HepG2 (cell line): ENCODE results near the gene CBLB. TPM values are rescaled to one million over a fixed set of nuclear protein-coding genes. Genes with fewer than 3 reads are reported as not detected.

ENCODE experiments used
- ATAC-seq: fragments of 200-7000 bp; cut with Tn5 transposase; 3 replicates; pipeline ENCODE4 v1.9.1; 2020; ENCODE audit warnings: mild to moderate bottlenecking, moderate library complexity
- BruUV-seq: library from RNA; stranded (reverse); fragments of 400-500 nt; replicated peaks from 2 replicates; lab custom pipeline; 2021; lab: Mats Ljungman, UMichigan
- CTCF ChIA-PET: fragments of 300-600 bp; formaldehyde crosslinking; extraction: SDS; loops from one replicate; lab custom pipeline; 2021; ENCODE audit warnings: low total read pairs, inconsistent platforms, low intra/inter-chr PET ratio; lab: Yijun Ruan, JAX
- POLR2A ChIA-PET: fragments of 350-600 bp; sonication (Branson Sonifier 250); formaldehyde crosslinking; loops from one replicate; lab custom pipeline; 2020; ENCODE audit warnings: antibody characterized with exemption, inconsistent platforms; lab: Yijun Ruan, JAX
- DNase-seq: peaks from one replicate; pipeline ENCODE4 v3.0.0-alpha.2; 2015; ENCODE audit warnings: low spot score
- FAIRE-seq: peaks from 3 replicates; lab custom pipeline; 2011; peaks lifted over from hg19 to GRCh38; lab: Jason Lieb, UNC
- H2AFZ ChIP-seq: one replicate; pipeline ENCODE4 v1.6.1; 2011; ENCODE audit warnings: low read length, inconsistent platforms
- H3K27ac ChIP-seq: fragments of 300-600 bp; 3 replicates; pipeline ENCODE4 v1.8.0; 2011; ENCODE audit warnings: mixed run types, mild to moderate bottlenecking, mixed read lengths, low read length, inconsistent platforms; ENCODE audit not compliant: insufficient read depth; ENCODE audit errors: extremely low read length
- H3K27me3 ChIP-seq, 2 experiments: fragments of 200-600 bp in 1 of 2; 2 replicates in 1 of 2; 3 replicates in 1 of 2; pipeline versions ENCODE4 v1.6.0 to v1.8.0; 2011; ENCODE audit warnings: low read length in 2 of 2, mild to moderate bottlenecking in 2 of 2, moderate library complexity in 2 of 2, inconsistent platforms in 1 of 2; ENCODE audit not compliant: insufficient read depth in 2 of 2, control insufficient read depth in 1 of 2
- H3K36me3 ChIP-seq, 2 experiments: fragments of 200-600 bp in 1 of 2; replicated peaks in 1 of 2; 2 replicates in 1 of 2; 3 replicates in 1 of 2; pipeline versions ENCODE4 v1.5.1 to v1.8.0; 2011; ENCODE audit warnings: low read length in 2 of 2, inconsistent platforms in 1 of 2; ENCODE audit not compliant: insufficient read depth in 2 of 2, control insufficient read depth in 1 of 2
- H3K4me1 ChIP-seq: 2 replicates; pipeline ENCODE4 v1.5.1; 2012; ENCODE audit warnings: low read length, inconsistent platforms; ENCODE audit not compliant: insufficient read depth
- H3K4me2 ChIP-seq: 2 replicates; pipeline ENCODE4 v1.6.0; 2011; ENCODE audit warnings: low read depth, low read length, inconsistent platforms
- H3K4me3 ChIP-seq, 3 experiments: fragments of 200-600 bp in 1 of 3; sonication (generic), shearing (Covaris generic) in 1 of 3; replicated peaks in 1 of 3; 2 replicates each; pipeline ENCODE4 v1.5.1; 2011 to 2016; ENCODE audit warnings: low read length in 3 of 3, inconsistent platforms in 2 of 3, low read depth in 2 of 3, mild to moderate bottlenecking in 2 of 3, control low read depth in 1 of 3, mixed read lengths in 1 of 3; ENCODE audit not compliant: insufficient read depth in 1 of 3
- H3K79me2 ChIP-seq: one replicate; pipeline ENCODE4 v1.6.1; 2011; ENCODE audit warnings: low read length, inconsistent platforms; ENCODE audit not compliant: insufficient read depth
- H3K9ac ChIP-seq: 2 replicates; pipeline ENCODE4 v1.6.0; 2011; ENCODE audit warnings: mild to moderate bottlenecking, low read depth, low read length, inconsistent platforms; ENCODE audit not compliant: insufficient read depth
- H3K9me3 ChIP-seq: 2 replicates; pipeline ENCODE4 v1.5.1; 2012; ENCODE audit warnings: mild to moderate bottlenecking, low read length
- H4K20me1 ChIP-seq: 2 replicates; pipeline ENCODE4 v1.6.0; 2011; ENCODE audit warnings: inconsistent platforms, mild to moderate bottlenecking, low read length, moderate library complexity; ENCODE audit not compliant: insufficient read depth
- HNF4G ChIP-seq, 2 experiments: sonication (generic) in 1 of 2; formaldehyde crosslinking in 1 of 2; IDR thresholded peaks; 2 replicates each; pipeline versions ENCODE4 v1.4.0 to v1.6.1; 2011 to 2020; ENCODE audit warnings: borderline replicate concordance in 2 of 2, low read depth in 2 of 2, mild to moderate bottlenecking in 2 of 2, low read length in 1 of 2, missing genetic modification reagents in 1 of 2, moderate library complexity in 1 of 2
- NCOA2 ChIP-seq: sonication (generic); formaldehyde crosslinking; IDR thresholded peaks from 2 replicates; pipeline ENCODE4 v1.8.0; 2022; ENCODE audit warnings: inconsistent platforms
- SALL2 ChIP-seq: sonication (generic); formaldehyde crosslinking; IDR thresholded peaks from 2 replicates; pipeline ENCODE4 v1.8.1; 2023; ENCODE audit warnings: mild to moderate bottlenecking, missing genetic modification reagents, inconsistent platforms
- ZBTB1 ChIP-seq: sonication (generic); formaldehyde crosslinking; IDR thresholded peaks from 2 replicates; pipeline ENCODE4 v1.4.0; 2020; ENCODE audit warnings: missing genetic modification reagents, borderline replicate concordance
- ZBTB14 ChIP-seq: sonication (generic); formaldehyde crosslinking; IDR thresholded peaks from 2 replicates; pipeline ENCODE4 v1.4.0; 2020; ENCODE audit warnings: missing genetic modification reagents
- ZNF256 ChIP-seq: sonication (generic); formaldehyde crosslinking; conservative IDR thresholded peaks from 2 replicates; pipeline ENCODE4 v1.4.0; 2020; ENCODE audit warnings: missing genetic modification reagents
- ZNF574 ChIP-seq: sonication (generic); formaldehyde crosslinking; IDR thresholded peaks from 2 replicates; pipeline ENCODE4 v1.4.0; 2020; ENCODE audit warnings: missing genetic modification reagents
- ZNF761 ChIP-seq: sonication (generic); formaldehyde crosslinking; conservative IDR thresholded peaks from 2 replicates; pipeline ENCODE4 v1.4.0; 2020; ENCODE audit warnings: mild to moderate bottlenecking, missing genetic modification reagents
- WGBS: methylation state at CpG from one replicate; pipeline ENCODE4 v1.1.6; 2017; ENCODE audit warnings: low lambda C conversion rate; 5-methylcytosine and 5-hydroxymethylcytosine counted together
- in situ Hi-C: cut with HindIII; loops from 2 replicates; pipeline ENCODE4 v1.10.0; 2017; ENCODE audit warnings: low pct_unique_long_range_greater_than_20kb; ENCODE audit not compliant: extremely low pct_ligation_motif_present
- intact Hi-C: fragments of 100-400 bp; cut with micrococcal nuclease; formaldehyde crosslinking; loops from one replicate; pipeline ENCODE4 v1.10.0; 2022; ENCODE audit not compliant: unreplicated experiment
- polyA plus RNA-seq, 8 experiments: library from polyadenylated mRNA; depleted of rRNA in 3 of 8; stranded (reverse) in 7 of 8; unstranded in 1 of 8; fragments of >200 nt; fragmentation: Illumina TruSeq in 4 of 8; extraction: Trizol in 4 of 8; gene quantifications; 2 replicates each; pipeline versions ENCODE4 v1.2.1 to v1.2.3, GENCODE V29; 2011 to 2016; ENCODE audit warnings: low read depth in 4 of 8, missing spikeins in 1 of 8, mixed read lengths in 1 of 8; ENCODE audit not compliant: insufficient read depth in 1 of 8
- total RNA-seq, 5 experiments: library from RNA; depleted of rRNA; stranded (reverse); fragments of >200 nt; fragmentation: Illumina TruSeq; extraction: Trizol; gene quantifications; 2 replicates each; pipeline ENCODE4 v1.2.3, GENCODE V29; 2016; ENCODE audit warnings: low read depth in 1 of 5

CBLB gene
- total and polyA plus RNA-seq, 2 of the 13 experiments (the other 11 are each of a cell fraction or from before 2014, with no cell fraction given): 9.8 to 16.4 TPM

GRCh38 chr3:105616374-105617121 lies 252.3 kb downstream of the CBLB start (continued):
- no peak for TF ChIP-seq SALL2 (CRISPR knock-in tag)
- TF ChIP-seq NCOA2 (CRISPR knock-in tag): no peak
- TF ChIP-seq ZNF574 (CRISPR knock-in tag): no peak
- TF ChIP-seq ZNF761 (CRISPR knock-in tag): no peak

GRCh38 chr3:105615814-105616213 lies 253.0 kb downstream of the CBLB start:
- intact Hi-C loops: no loop called here
- TF ChIP-seq ZBTB1 (CRISPR knock-in tag) (no peak), ZNF256 (CRISPR knock-in tag) (no peak), HNF4G (IDR thresholded peaks at IDR 0.05; ENCODE audit: borderline replicate concordance, low read depth, low read length) (no peak), HNF4G (CRISPR knock-in tag; IDR thresholded peaks at IDR 0.05; ENCODE audit: borderline replicate concordance, low read depth) (no peak), ZBTB14 (CRISPR knock-in tag) (no peak)
- POLR2A ChIA-PET: no interaction called here
- no peaks in the 10 kb centered on the region for H3K27me3 ChIP-seq
- 18% methylated on average over 3 of the region's 3 CpGs for WGBS
- DNase-seq (no peak), ATAC-seq (no peak), FAIRE-seq (no peak)
- no peak overlapping the region for H3K4me2 ChIP-seq
- no peaks in the 10 kb centered on the region for H3K9me3 ChIP-seq
- H3K79me2 ChIP-seq: no peaks in the 10 kb centered on the region
- H4K20me1 ChIP-seq: no peaks in the 10 kb centered on the region
- H3K9ac ChIP-seq: no peak overlapping the region
- H2AFZ ChIP-seq: no peak overlapping the region
- in situ Hi-C loops: no loop called here
- H3K27ac ChIP-seq: no peak overlapping the region
- no peak overlapping the region for H3K4me3 ChIP-seq
- no peaks in the 10 kb centered on the region for H3K36me3 ChIP-seq
- H3K4me1 ChIP-seq: no peaks in the 10 kb centered on the region
- no TSS peak for BruUV-seq
- CTCF ChIA-PET: no interaction called here
